HG02981 (cell line): ENCODE data around the gene SLC35A5.
A peak's percentile ranks its signal among the peaks of the same experiment; 100 is the strongest.

Source experiments
- ATAC-seq: cut with Tn5 transposase; IDR thresholded peaks from one replicate; pipeline ENCODE4 v1.9.1; 2021; ENCODE audit warnings: mild to moderate bottlenecking, moderate library complexity; ENCODE audit not compliant: unreplicated experiment

SLC35A5 gene

DNA sequence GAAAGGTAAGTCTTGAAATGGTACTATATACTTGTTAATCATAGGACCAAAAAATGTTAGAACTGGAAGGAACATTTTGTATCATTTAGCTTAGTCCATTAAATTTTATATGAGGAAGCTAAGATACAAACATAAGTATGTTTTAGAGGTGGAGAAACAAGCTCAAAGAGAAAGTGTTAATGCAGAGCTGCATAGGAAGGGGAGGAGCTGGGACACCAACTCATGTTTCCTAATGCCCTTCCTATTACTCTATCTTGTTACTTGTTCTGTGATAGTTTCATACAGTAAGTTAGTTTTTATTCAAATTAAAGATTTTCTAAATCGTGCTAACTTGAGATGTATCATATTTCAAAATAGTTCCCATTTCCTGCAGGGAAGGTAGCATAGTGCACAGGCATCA, 7.4 kb downstream of the SLC35A5 start:
- ATAC-seq, result no peak

DNA sequence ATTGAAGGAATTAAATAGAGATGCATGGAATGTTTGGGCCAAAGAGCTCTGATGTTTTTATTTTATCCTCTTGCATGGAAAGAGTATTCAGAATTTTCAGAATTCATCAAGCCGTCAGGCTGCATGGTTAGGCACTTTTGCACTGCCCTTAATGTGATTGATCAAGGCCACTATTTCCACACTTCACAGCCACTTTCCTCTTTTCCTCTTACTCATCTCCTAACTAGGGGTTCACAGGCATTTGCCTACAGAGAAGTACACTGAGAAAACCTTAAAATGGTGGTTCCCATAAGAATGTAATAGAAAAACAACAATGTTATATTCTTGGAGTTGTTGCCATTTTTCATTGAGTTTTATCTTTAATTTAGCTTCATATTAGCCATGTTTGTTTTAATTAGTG, 10.9 kb downstream of the SLC35A5 start:
- ATAC-seq, result no peak

DNA sequence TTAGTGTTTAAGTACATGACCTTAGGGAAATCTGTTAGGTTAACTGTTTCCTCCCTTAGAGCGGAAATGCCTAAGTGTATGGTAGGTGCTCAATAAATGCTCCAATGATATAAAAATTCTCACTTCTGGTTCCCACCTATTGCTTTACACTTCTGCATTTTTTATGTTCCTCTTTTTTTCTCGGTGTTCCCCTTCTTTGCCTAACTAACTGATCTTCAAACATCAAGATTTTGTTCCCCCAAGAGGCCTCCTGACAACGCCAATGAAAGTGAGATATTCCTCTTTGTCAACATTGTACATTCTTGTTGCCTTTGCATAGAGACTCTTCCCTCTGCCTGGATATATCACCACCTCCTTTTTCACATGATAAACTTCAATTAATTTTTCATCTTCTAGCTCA, 17.4 kb downstream of the SLC35A5 start:
- ATAC-seq, result no peak

DNA sequence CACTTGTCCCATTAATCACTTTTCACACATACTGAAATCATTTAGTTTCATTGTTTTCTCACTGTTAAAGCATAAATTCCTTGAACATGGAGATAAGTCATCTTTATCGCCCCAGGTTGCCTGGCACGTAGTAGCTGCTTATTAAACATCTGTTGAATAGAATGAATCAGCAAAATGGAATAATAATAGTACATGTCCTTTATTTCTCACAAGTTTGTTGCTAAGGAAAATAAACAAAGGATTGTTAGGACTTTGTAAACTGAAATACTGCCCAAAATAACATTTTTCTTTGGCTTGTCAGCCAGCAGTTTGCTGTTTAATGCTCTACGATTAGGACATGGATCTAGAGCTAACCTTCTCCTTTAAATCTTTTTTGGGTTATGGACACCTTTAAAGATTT, 17.9 kb downstream of the SLC35A5 start:
- ATAC-seq, result no peak

DNA sequence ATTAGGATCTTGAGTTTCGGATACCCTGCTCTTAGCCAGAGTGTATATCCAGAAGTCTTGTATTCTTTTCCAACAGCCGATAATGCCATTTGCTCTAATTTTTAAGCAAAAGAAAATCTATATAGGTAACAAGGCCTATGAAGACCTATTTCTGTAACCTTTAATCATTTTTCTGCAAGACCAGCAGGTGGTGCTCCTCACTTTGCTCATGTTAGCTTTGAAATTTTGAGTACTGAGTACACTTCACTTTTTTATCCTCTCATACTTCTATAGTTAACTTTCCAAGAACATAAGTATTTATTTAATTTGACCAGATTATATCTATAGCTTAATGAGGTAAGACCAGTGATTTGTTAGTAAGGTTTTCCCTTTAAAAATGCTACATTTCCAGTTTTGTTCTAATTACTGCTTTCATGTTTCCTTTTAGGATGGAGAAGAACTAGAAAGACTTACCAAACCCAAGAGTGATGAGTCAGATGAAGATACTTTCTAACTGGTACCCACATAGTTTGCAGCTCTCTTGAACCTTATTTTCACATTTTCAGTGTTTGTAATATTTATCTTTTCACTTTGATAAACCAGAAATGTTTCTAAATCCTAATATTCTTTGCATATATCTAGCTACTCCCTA, 20.5 kb downstream of the SLC35A5 start:
- no peak for ATAC-seq

DNA sequence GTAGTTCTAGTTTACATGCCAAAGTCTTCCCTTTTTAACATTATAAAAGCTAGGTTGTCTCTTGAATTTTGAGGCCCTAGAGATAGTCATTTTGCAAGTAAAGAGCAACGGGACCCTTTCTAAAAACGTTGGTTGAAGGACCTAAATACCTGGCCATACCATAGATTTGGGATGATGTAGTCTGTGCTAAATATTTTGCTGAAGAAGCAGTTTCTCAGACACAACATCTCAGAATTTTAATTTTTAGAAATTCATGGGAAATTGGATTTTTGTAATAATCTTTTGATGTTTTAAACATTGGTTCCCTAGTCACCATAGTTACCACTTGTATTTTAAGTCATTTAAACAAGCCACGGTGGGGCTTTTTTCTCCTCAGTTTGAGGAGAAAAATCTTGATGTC, 21.3 kb downstream of the SLC35A5 start:
- ATAC-seq, result no peak

DNA sequence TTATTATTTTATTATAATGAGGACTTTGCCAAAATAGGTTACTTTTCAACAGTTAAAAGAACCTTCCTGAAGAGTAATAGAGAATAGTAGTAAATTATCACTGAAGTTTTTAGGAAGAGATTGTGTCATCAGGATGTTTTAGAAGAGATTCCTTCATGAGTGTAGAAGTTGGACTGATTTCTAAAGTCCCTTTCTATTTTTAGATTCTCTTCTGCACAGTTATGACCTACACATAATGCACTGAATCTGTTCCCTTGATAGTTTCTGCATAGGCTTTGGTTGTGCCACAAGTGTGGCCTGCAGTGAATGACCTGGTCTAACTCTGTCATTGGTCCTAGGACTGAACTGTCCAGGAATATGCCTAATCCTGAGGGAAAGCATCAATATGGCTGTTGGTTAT, 23.9 kb downstream of the SLC35A5 start:
- ATAC-seq, result no peak

DNA sequence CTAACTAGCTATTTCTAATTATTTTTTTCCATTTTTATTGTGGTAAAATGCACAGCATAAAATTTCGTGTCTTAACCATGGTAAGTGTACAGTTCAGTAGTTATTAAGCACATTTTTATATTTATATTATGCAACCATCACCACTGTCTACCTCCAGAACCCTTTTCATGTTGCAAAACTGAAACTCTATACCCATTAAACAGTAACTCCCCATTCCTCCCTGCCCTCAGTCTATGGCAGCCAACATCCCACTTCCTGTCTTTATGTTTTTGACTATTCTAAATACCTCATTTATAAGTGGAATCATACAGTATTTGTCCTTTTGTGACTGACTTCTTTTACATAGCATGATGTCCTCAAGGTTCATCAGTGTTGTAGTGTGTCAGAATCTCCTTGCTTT, 25.5 kb downstream of the SLC35A5 start:
- no peak for ATAC-seq

DNA sequence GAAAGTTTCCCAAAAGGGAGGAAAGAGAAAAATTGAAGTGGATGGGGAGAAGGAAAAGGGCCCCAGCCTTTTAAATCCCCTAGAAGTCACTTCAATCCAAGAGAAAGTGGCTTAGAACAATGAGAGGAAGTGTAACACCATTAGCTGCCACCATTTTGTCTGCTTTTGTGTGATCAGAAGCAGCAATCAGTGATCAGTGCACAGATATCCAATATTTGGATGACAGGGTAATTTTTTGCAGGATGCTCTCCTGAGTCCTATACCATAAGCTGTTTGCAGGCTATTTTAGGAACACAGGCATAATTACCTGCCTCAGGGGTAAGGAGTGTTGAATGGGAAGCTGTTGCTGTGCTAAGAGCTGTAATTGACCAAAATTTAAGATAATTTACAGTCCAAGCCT, 31.4 kb downstream of the SLC35A5 start:
- no peak for ATAC-seq

DNA sequence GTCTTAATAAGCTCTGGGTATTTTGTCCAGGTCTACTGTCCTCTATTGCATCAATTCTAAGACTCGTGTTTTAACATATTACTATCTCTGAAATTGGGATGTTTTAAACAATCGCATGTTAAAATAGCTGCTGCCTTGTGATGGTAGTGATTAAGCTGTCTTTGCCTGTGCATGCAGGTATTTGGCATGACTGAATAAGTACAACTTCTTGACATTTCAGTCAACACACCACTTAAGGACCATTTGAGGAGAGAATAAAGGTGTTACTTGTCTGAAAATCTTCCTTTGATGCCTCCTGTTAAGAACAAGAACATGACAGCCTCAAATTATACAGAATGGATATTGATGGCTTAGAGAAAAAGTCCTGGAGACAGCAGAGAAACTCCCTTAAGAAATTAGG, 33.0 kb downstream of the SLC35A5 start:
- ATAC-seq, result no peak

DNA sequence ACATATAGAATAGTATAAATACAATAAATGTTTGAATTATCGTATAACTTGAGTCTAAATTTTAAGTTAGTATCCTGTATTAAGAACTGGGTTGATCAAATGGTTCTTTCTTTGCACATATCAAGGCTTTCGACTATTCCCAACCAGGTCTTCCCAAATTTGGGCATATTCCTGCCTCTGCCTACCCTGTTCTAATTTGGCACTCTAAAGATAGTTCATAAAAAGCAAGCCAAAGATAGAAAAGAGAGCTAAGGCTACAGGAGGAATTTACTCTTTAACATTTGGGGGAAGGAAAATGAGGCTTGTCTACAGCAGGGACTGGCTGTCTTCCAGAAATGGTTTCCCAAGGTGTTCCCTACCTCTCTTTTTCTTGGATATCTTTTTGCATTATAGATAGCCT, 36.1 kb downstream of the SLC35A5 start:
- no peak for ATAC-seq

DNA sequence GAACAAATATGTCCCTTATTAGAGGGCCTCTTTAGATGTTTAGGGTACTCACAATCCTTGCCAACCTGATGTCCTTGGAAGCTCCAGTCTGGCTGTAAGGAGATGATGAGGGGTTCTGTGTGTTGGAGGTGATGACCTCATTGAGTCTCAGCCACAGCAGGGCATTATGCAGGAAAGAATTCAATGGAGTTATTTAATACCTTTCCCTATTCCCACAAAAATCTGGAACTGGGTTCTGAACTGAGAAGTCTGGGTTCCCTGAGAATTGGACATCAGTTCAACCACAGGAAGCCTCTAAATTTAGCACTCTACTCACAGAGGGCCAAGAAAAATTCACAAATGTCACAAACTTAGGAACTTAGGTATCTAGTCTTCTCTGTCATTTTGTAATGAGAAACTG, 36.9 kb downstream of the SLC35A5 start:
- ATAC-seq, result no peak

DNA sequence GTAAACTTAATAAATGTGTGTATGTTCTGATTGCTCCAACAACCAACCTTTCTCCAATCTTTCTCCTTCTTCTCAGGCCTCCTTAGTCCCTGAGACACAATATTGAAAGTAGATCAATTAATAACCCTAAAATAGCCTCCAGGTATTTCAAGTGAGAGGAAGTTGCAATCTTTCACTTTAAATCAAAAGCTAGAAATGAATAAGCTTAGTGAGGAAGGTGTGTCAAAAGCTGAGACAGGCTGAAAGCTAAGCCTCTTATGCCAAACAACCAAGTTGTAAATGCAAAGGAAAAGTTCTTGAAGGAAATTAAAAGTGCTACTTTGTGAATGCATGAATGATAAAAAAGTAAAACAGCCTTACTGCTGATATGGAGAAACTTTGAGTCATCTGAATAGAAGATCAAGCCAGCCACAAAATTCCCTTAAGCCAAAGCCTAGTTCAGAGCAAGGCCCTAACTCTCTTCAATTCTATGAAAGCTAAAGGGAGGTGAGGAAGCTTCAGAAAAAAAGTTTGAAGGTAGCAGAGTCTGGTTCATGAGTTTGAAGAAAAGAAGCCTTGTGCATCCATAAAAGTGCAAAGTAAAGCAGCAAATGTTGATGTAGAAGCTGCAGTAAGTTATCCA, 40.5 kb downstream of the SLC35A5 start:
- no peak for ATAC-seq

DNA sequence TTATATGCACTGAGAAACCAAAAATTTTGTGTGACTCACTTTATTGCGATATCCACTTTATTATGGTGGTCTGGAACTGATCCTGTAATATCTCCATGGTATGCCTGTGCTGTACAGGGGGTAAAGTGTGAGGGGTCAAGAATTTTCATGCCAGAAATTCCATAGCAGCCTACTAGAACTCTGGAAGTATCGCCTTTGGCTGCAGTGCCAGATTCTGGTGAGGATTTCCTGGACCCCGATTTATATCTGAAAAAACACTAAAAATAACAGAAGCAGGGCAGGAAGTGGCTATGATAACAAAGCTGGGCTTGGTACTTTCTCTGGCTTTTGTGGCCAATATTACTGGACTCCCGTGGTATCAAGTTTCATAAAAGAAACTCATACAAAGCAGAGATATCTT, 42.7 kb downstream of the SLC35A5 start:
- no peak for ATAC-seq

DNA sequence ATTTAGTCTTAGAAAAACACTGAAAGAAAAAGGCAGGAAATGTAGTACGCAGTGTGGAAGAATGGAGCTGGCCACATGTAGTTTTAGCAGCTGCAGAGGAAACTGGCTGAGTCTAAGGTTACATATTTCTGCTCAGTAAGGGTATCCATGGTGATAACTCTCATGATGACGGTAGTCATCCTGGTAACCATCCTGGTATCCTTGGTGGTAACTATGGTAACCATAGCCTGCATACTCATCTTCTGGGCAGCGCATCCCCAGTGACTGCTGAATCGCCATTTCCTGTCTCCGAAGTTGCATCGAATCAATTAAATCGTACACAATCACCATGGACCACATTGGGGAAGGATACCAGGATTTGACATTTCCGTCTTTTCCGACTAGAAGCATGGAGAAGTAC, 43.4 kb downstream of the SLC35A5 start:
- no peak for ATAC-seq

DNA sequence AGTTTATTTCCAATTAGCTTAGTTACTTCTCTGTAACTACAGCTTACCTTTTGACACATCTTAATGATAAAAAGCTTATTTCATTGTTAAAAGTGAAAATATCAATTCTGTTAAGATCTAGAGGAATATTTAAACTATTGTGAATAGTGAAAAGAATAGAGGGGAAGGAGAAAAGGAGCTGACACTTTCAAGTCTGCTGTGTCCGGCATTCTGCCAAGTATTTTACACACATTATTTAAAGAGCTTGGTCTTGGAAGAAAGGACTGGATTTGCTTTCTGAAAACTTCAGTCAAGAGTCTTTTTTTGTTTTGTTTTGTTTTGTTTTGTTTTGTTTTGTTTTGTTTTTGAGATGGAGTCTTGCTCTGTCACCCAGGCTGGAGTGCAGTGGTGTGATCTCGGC, 44.3 kb downstream of the SLC35A5 start:
- no peak for ATAC-seq

DNA sequence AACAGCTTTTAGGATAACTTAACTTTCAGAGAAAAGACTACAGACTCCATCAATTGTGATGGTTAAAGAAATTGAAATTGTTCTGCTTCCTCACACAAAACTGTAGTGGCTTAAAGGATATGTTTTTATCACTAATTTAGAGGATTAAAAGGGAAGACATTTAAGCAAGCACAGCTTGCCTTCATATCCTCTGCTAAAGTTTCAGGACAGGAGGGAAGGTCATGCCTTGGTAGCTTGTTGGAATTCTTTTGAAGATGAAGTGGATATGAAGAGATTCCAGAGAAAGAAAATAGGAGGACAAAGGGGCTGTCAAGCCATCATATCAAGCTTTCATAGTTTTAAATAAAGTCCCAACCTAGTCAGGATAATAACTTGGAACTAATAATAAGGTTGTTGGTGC, 46.0 kb downstream of the SLC35A5 start:
- no peak for ATAC-seq

DNA sequence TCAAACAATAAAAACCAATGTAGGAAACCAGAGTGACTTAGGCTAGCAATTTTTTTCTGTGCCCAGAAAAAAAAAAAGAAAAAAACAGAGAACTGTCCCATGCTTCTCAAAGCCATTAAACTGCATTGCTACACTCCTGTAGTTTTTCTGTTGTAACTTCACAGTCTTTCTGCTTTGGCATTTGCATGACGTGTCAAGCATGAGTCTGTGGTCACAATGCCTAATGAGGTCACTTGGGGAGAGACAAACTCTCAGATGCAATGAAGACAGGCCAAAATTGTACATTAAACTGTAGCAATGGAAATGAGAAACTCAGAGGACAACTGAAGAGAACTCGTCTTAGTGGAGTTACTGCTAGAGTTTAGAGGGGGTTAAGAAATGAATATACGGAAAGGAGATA, 48.3 kb downstream of the SLC35A5 start:
- ATAC-seq, result no peak

DNA sequence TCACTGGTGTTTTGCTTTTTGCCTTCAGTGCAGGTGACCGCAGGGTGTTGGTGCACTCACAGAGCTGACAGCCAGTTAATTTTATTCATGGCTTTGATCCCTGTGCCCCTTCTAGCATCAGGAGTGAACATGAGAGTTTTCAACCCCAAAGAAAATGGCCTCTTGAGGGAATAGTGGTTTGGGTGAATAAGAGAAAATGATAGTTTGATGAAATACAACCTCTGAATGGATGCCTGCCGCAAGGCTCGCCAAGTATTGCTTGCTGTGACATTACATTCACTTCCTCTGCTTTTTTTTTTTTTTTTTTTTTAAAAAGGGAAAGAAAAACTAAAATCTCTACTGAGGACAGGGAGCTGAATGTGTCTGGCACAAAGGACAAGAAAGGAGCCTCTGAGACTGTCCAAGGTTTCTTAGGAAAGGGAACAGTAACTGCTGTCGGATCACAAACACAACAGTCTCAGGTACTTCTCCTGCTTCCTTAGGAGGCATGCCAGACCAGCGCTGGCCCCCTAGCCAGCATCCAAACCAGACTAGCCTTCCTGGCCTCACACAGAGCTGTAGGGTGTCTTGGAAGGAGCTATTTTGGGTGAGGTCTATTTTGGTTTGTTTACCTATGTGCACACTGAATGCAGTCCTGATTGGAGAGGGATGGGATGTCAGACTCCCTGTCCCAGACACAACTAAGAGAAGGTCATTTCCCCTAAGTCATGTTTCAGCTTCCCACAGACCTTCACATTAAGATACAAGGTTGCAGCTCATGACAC, 50.1 kb downstream of the SLC35A5 start:
- ATAC-seq, result no peak

DNA sequence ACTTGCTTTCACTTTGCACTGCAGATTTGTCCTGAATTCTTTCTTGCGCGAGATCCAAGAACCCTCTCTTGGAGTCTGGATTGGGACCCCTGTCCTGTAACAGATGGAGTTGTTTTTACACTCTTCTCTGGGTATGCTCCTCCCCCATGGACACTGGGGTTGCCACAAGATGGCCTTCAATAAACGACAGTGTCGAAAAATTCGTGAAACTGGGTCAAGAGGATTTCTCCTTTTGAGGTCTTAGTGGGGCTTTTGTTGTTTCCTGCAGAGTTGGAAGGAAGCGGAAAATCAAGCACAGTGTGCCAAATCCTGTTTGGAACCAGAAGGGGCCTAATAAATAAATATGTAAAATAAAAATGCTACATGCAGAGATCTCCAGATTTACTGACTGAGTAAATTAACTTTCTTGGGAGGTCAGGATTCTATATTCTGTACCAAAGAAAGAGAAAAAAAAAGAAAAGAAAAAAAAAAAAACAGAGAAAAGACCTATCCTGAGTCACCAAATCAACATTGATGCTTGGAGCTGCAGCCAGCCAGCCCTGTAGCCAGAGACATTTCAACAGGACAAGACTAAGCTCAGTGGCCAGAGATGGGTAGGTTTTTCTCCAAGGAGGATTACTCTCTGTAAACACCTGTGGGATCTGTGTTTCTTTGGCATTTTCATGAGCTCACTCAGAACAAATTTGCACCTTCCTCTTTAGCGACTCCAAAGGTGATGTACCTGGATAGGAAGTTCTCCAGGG, 54.3 kb downstream of the SLC35A5 start:
- ATAC-seq, result no peak

DNA sequence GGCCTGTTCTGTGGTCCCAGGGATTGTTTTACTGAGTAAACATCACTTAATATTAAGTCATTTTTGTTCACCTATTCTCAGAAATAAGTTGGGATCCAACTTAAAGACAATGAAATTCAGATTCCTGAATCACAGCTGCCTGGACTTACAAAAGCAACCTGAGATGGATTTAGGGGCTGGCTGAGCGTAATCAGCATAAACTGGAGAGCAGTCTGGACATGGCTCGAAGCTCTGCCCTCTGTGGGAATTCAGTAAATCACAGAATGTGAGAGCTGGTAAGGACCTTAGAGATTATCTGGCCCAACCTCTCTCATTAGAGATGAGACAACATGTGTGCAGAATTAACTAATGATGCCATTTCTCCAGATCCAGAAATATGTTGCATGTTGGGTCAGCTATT, 55.4 kb downstream of the SLC35A5 start:
- no peak for ATAC-seq

DNA sequence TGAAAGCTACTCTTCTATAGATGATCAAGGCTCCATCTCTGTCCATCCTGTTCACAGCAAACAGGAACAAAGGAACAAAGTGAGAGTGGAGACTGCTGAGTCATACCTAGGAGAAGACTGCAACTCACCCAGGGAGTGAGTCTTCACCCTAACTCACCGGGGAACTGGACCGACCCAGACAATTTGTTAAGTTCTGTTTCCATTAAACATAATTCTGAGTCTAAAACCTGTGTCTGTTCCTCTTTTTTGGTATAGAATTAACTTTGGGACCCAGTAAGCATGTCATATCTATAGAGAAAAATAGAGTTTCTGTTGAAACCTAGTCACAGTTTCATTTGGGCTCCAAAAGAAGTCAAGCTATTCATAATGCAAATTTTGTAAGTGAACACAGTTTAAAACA, 57.5 kb downstream of the SLC35A5 start:
- peak; percentile 69 for ATAC-seq
